SK-N-SH treated with all-trans-retinoic acid at 6 μM for 48 hours (cell line): ENCODE results near the gene TMEM86A.

Source experiments
- ATAC-seq: fragments of 200-7000 bp; cut with Tn5 transposase; 3 replicates; pipeline ENCODE4 v1.9.1; 2020; ENCODE audit warnings: mild to moderate bottlenecking, moderate library complexity
- CSDC2 ChIP-seq: fragments of 250-450 bp; sonication (Bioruptor Pico); IDR thresholded peaks from 2 replicates; pipeline ENCODE4 v1.5.0; 2020; ENCODE audit warnings: mild to moderate bottlenecking, moderate library complexity
- ESRRG ChIP-seq: fragments of 250-450 bp; sonication (Bioruptor Pico); IDR thresholded peaks from 2 replicates; pipeline ENCODE4 v1.6.1; 2021; ENCODE audit warnings: mild to moderate bottlenecking
- GLIS3 ChIP-seq: fragments of 250-450 bp; sonication (Bioruptor Pico); IDR thresholded peaks from 2 replicates; pipeline ENCODE4 v1.5.0; 2020; ENCODE audit warnings: mild to moderate bottlenecking, moderate library complexity
- ISL1 ChIP-seq: fragments of 250-450 bp; sonication (Bioruptor Pico); IDR thresholded peaks from 2 replicates; pipeline ENCODE4 v2.1.2; 2022; ENCODE audit warnings: mild to moderate bottlenecking, moderate library complexity
- OSR1 ChIP-seq: fragments of 250-450 bp; sonication (Bioruptor Pico); IDR thresholded peaks from 2 replicates; pipeline ENCODE4 v1.8.0; 2022; ENCODE audit warnings: moderate library complexity, mild to moderate bottlenecking, inconsistent platforms
- POU6F1 ChIP-seq: fragments of 250-450 bp; sonication (Bioruptor Pico); IDR thresholded peaks from 2 replicates; pipeline ENCODE4 v1.8.0; 2021; ENCODE audit warnings: low read depth, mild to moderate bottlenecking, moderate library complexity, borderline replicate concordance
- PPARA ChIP-seq: fragments of 250-450 bp; sonication (Bioruptor Pico); IDR thresholded peaks from 2 replicates; pipeline ENCODE4 v1.5.0; 2020; ENCODE audit warnings: mild to moderate bottlenecking, borderline replicate concordance
- RARB ChIP-seq: fragments of 250-450 bp; sonication (Bioruptor Pico); IDR thresholded peaks from 2 replicates; pipeline ENCODE4 v1.8.0; 2021; ENCODE audit warnings: mild to moderate bottlenecking, moderate library complexity
- SNAI2 ChIP-seq: fragments of 250-450 bp; sonication (Bioruptor Pico); IDR thresholded peaks from 2 replicates; pipeline ENCODE4 v1.5.0; 2020; ENCODE audit warnings: mild to moderate bottlenecking, moderate library complexity
- TCF4 ChIP-seq: fragments of 250-450 bp; sonication (Bioruptor Pico); IDR thresholded peaks from 2 replicates; pipeline ENCODE4 v1.8.0; 2021; ENCODE audit warnings: mild to moderate bottlenecking, moderate library complexity, borderline replicate concordance
- TOX ChIP-seq: fragments of 250-450 bp; sonication (Bioruptor Pico); IDR thresholded peaks from 2 replicates; pipeline ENCODE4 v1.8.0; 2021; ENCODE audit warnings: mild to moderate bottlenecking, moderate library complexity, borderline replicate concordance
- ZC3H10 ChIP-seq: fragments of 250-450 bp; sonication (Bioruptor Pico); IDR thresholded peaks from 2 replicates; pipeline ENCODE4 v1.5.1; 2021; ENCODE audit warnings: mild to moderate bottlenecking, moderate library complexity
- ZFP3 ChIP-seq: fragments of 250-450 bp; sonication (Bioruptor Pico); IDR thresholded peaks from 2 replicates; pipeline ENCODE4 v1.5.0; 2020; ENCODE audit warnings: mild to moderate bottlenecking, moderate library complexity
- ZFP30 ChIP-seq: fragments of 450-650 bp; formaldehyde crosslinking; IDR thresholded peaks from 2 replicates; pipeline ENCODE4 v1.5.0; 2022; ENCODE audit warnings: mild to moderate bottlenecking, moderate library complexity
- ZNF565 ChIP-seq: fragments of 450-650 bp; formaldehyde crosslinking; conservative IDR thresholded peaks from 2 replicates; pipeline ENCODE4 v1.5.0; 2020; ENCODE audit warnings: low read depth, mild to moderate bottlenecking, moderate library complexity
- ZNF70 ChIP-seq: fragments of 450-650 bp; formaldehyde crosslinking; IDR thresholded peaks from 2 replicates; pipeline ENCODE4 v1.5.0; 2020; ENCODE audit warnings: mild to moderate bottlenecking, moderate library complexity
- ZNF8 ChIP-seq: fragments of 450-650 bp; formaldehyde crosslinking; IDR thresholded peaks from 2 replicates; pipeline ENCODE4 v1.5.0; 2020; ENCODE audit warnings: mild to moderate bottlenecking, moderate library complexity
- TF ChIP-seq, protein P1 (sequence below): fragments of 250-450 bp; sonication (Bioruptor Pico); IDR thresholded peaks from 2 replicates; pipeline ENCODE4 v1.5.1; 2020; ENCODE audit warnings: low read depth, mild to moderate bottlenecking, moderate library complexity
- TF ChIP-seq, protein P2 (sequence below): fragments of 250-450 bp; sonication (Bioruptor Pico); IDR thresholded peaks from 2 replicates; pipeline ENCODE4 v1.5.1; 2021; ENCODE audit warnings: mild to moderate bottlenecking, moderate library complexity
- TF ChIP-seq, protein P3 (sequence below): fragments of 250-450 bp; sonication (Bioruptor Pico); IDR thresholded peaks from 2 replicates; pipeline ENCODE4 v1.8.0; 2020; ENCODE audit warnings: mild to moderate bottlenecking, moderate library complexity, borderline replicate concordance
- TF ChIP-seq, protein P4 (sequence below): fragments of 250-450 bp; sonication (Bioruptor Pico); IDR thresholded peaks from 2 replicates; pipeline ENCODE4 v1.5.0; 2020; ENCODE audit warnings: mild to moderate bottlenecking, moderate library complexity

The TMEM86A gene

DNA sequence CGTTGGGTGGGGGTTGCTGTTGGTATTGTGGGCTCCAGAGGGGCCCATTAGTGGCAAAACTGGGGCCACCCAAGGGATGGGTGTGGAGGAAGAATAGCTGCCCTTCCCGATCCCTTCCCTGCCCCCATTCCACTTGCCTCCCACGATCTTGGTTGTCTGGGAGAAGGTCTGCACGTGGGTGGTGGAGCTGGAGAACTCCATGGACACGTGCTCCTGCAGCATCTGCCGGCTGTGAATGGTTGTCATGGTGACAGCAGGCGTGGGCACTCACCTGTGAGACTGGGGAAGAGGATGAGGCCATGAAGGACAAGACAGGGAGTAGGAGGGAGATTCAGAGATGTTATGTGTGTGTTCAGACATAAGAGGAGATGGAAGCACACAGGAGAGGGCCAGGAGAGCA is 25.4 kb downstream of the TMEM86A start:
- ATAC-seq = no peak
- TF ChIP-seq ZNF8 (CRISPR knock-in tag) (no peak), GLIS3 (no peak), CSDC2 (CRISPR knock-in tag) (no peak), POU6F1 (no peak), ZC3H10 (CRISPR knock-in tag) (no peak)
- TF ChIP-seq, protein P1, sequence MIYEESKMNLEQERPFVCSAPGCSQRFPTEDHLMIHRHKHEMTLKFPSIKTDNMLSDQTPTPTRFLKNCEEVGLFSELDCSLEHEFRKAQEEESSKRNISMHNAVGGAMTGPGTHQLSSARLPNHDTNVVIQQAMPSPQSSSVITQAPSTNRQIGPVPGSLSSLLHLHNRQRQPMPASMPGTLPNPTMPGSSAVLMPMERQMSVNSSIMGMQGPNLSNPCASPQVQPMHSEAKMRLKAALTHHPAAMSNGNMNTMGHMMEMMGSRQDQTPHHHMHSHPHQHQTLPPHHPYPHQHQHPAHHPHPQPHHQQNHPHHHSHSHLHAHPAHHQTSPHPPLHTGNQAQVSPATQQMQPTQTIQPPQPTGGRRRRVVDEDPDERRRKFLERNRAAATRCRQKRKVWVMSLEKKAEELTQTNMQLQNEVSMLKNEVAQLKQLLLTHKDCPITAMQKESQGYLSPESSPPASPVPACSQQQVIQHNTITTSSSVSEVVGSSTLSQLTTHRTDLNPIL = no peak

GRCh38 chr11:18726040-18726439 is 27.5 kb downstream of the TMEM86A start, which contains the start of gene IGSF22:
Gene IGSF22, minus strand, starts transcription at chr11:18726188. Its CDS starts 1,952 bp downstream, at chr11:18724236.
- TF ChIP-seq TOX (no peak), POU6F1 (no peak), SNAI2 (CRISPR knock-in tag) (no peak), GLIS3 (no peak), ISL1 (CRISPR knock-in tag) (no peak), ZFP30 (CRISPR knock-in tag) (no peak), CSDC2 (CRISPR knock-in tag) (no peak), ZNF565 (no peak), ZNF8 (CRISPR knock-in tag) (no peak), OSR1 (no peak), RARB (no peak), TCF4 (CRISPR knock-in tag) (no peak), ZNF70 (CRISPR knock-in tag) (no peak), ZFP3 (CRISPR knock-in tag) (no peak)
- TF ChIP-seq, protein P2, sequence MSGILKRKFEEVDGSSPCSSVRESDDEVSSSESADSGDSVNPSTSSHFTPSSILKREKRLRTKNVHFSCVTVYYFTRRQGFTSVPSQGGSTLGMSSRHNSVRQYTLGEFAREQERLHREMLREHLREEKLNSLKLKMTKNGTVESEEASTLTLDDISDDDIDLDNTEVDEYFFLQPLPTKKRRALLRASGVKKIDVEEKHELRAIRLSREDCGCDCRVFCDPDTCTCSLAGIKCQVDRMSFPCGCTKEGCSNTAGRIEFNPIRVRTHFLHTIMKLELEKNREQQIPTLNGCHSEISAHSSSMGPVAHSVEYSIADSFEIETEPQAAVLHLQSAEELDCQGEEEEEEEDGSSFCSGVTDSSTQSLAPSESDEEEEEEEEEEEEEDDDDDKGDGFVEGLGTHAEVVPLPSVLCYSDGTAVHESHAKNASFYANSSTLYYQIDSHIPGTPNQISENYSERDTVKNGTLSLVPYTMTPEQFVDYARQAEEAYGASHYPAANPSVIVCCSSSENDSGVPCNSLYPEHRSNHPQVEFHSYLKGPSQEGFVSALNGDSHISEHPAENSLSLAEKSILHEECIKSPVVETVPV (CRISPR knock-in tag) = no peak
- TF ChIP-seq, protein P3, sequence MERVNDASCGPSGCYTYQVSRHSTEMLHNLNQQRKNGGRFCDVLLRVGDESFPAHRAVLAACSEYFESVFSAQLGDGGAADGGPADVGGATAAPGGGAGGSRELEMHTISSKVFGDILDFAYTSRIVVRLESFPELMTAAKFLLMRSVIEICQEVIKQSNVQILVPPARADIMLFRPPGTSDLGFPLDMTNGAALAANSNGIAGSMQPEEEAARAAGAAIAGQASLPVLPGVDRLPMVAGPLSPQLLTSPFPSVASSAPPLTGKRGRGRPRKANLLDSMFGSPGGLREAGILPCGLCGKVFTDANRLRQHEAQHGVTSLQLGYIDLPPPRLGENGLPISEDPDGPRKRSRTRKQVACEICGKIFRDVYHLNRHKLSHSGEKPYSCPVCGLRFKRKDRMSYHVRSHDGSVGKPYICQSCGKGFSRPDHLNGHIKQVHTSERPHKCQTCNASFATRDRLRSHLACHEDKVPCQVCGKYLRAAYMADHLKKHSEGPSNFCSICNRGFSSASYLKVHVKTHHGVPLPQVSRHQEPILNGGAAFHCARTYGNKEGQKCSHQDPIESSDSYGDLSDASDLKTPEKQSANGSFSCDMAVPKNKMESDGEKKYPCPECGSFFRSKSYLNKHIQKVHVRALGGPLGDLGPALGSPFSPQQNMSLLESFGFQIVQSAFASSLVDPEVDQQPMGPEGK (CRISPR knock-in tag) = no peak
- TF ChIP-seq, protein P4, sequence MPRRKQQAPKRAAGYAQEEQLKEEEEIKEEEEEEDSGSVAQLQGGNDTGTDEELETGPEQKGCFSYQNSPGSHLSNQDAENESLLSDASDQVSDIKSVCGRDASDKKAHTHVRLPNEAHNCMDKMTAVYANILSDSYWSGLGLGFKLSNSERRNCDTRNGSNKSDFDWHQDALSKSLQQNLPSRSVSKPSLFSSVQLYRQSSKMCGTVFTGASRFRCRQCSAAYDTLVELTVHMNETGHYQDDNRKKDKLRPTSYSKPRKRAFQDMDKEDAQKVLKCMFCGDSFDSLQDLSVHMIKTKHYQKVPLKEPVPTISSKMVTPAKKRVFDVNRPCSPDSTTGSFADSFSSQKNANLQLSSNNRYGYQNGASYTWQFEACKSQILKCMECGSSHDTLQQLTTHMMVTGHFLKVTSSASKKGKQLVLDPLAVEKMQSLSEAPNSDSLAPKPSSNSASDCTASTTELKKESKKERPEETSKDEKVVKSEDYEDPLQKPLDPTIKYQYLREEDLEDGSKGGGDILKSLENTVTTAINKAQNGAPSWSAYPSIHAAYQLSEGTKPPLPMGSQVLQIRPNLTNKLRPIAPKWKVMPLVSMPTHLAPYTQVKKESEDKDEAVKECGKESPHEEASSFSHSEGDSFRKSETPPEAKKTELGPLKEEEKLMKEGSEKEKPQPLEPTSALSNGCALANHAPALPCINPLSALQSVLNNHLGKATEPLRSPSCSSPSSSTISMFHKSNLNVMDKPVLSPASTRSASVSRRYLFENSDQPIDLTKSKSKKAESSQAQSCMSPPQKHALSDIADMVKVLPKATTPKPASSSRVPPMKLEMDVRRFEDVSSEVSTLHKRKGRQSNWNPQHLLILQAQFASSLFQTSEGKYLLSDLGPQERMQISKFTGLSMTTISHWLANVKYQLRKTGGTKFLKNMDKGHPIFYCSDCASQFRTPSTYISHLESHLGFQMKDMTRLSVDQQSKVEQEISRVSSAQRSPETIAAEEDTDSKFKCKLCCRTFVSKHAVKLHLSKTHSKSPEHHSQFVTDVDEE (CRISPR knock-in tag) = no peak
- no peak for ATAC-seq

DNA sequence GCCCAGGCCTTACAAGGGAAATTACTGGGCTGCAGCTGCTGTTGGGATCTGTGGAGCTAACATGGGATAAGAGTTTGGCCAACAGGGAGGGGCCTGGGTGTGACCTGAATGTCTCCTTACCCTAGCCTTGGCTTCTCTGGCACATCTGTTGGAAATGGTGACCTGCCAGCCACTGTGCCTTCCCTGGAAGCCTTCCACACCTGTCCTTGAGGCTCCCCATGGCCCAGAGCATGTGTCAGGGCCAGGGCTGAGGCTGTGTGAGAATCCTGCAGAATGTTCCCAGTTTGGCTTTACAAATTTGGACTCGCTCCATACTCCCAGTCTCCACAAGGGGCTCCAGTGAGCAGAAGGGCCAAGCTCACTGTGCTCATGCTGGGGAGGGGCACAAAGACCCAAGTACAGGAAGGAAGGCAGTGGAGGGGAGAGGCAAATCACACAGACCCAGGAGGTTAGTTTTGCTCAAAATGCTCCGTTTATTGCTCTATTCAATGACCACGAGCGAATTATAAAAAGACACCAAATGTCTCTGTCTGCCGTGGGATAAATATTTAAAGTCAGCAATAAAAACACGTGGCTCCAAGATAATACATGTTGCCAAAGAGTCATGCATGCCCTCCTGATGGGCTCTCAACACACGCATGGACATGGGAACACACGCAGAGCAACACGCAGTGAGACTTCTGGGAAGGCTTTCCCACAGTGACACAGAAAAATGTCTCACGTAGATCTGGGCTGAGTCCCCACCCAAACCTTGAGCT is 29.1 kb downstream of the TMEM86A start:
- peak; percentile 84 for ATAC-seq
- TF ChIP-seq ZNF8 (CRISPR knock-in tag) = no peak
- TF ChIP-seq ZC3H10 (CRISPR knock-in tag) = no peak
- TF ChIP-seq SNAI2 (CRISPR knock-in tag) = no peak
- TF ChIP-seq, protein P1 = no peak
- no peak for TF ChIP-seq ESRRG (CRISPR knock-in tag)
- no peak for TF ChIP-seq PPARA (CRISPR knock-in tag)
- TF ChIP-seq ZFP30 (CRISPR knock-in tag) = no peak
- TF ChIP-seq GLIS3 = no peak
- TF ChIP-seq ZNF565 = no peak
